ENCODE results near the gene CISD1. TPM values are rescaled to one million over a fixed set of nuclear protein-coding genes. Genes with fewer than 3 reads are reported as not detected.
A peak's percentile ranks its signal among the peaks of the same experiment; 100 is the strongest.
"Not testable (repeated sequence)": the region's sequence is repeated elsewhere in the genome, so short reads cannot be mapped to it uniquely, and the experiment has no call there.

Gene CISD1
- 1 to 10 TPM; 6.6 to 7.5 TPM for total RNA-seq
- total RNA-seq = 5.4 to 8.8 reads per million in 2 donors

DNA sequence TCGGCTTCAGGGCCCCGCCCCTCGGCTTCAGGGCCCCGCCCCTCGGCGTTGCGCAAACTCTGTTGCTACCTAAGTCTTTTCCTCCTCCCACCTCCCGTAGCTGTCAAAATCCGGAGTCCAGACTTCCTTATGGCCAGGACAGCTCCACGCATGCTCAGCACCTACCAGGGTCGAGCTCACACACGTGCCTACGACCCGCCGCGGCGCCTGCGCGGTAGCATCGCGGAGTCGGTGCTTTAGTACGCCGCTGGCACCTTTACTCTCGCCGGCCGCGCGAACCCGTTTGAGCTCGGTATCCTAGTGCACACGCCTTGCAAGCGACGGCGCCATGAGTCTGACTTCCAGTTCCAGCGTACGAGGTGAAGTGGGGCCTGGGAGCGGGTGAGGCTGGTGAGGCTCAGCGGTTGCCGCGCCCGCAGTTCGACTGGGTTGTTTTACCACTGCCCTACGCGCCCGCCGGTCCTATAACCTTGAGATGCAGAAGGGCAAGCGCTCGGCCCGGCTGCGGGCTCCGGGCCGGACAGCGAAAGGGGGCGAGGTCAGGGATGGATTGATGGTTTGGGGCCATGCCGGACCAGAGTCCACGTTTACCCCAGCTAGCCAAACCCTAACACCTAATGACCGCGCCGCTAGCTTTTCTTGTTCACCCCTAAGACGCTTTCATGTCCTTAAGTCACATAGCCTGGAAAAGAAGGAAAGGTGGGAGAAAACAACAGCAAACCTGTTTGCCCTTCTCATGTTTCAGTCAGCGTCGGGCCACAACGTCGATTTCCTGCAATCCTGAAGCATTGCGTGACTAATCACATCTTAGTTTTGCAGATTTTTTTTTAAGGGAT, at the start of gene CISD1:
Gene CISD1 (plus strand): TSS at position 217 of the 836 bp plus-strand sequence. CDS start 112 bp downstream, at position 329.
- peaks cover 26% of the 10 kb centered on the region for H3K4me1 Mint-ChIP-seq
- no peaks in the 10 kb centered on the region for H3K9me3 ChIP-seq (ENCODE audit: control insufficient read depth, low read length, poor library complexity, severe bottlenecking)
- DNase-seq = peak; percentile 85 to 91 (median 91)
- peak within 1 kb of the TSS; percentile 98 for H3K4me3 Mint-ChIP-seq
- no peaks in the 10 kb centered on the region for H3K27me3 Mint-ChIP-seq
- peak within 1 kb of the TSS; percentile 95 for H3K27ac Mint-ChIP-seq
- peak; percentile 71 for ATAC-seq
- peaks cover 3% of the 10 kb centered on the region for H3K36me3 Mint-ChIP-seq (ENCODE audit: low read depth)

DNA sequence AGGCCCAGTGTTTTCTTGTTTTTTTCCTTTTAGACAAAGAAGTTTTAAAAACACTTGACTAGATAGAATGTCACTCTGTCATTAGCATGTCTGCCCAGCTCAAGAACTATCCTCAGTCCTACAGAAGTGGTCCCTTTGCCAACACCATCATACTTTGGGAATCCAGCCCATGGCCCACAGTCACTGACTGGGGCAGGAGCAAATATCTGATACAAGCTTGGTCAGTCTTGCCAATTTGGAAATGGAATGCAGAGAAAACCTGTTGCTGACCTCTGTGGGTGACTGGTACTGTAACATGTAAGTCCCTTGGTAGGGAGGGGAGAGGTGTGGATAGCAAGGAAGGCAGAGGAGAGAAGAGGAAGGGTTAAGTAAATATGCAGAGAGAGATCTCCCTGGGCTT, 49.1 kb upstream of the CISD1 start:
- no peak for DNase-seq
- Mint-ChIP-seq H3K4me3 (no peak overlapping the region), H3K4me1 (peaks cover 6% of the 10 kb centered on the region), H3K27ac (no peak overlapping the region), H3K27me3 (no peaks in the 10 kb centered on the region), H3K36me3 (ENCODE audit: low read depth) (peaks cover 6% of the 10 kb centered on the region)
- no peak for ATAC-seq
- no peaks in the 10 kb centered on the region for H3K9me3 ChIP-seq (ENCODE audit: control insufficient read depth, low read length, poor library complexity, severe bottlenecking)

DNA sequence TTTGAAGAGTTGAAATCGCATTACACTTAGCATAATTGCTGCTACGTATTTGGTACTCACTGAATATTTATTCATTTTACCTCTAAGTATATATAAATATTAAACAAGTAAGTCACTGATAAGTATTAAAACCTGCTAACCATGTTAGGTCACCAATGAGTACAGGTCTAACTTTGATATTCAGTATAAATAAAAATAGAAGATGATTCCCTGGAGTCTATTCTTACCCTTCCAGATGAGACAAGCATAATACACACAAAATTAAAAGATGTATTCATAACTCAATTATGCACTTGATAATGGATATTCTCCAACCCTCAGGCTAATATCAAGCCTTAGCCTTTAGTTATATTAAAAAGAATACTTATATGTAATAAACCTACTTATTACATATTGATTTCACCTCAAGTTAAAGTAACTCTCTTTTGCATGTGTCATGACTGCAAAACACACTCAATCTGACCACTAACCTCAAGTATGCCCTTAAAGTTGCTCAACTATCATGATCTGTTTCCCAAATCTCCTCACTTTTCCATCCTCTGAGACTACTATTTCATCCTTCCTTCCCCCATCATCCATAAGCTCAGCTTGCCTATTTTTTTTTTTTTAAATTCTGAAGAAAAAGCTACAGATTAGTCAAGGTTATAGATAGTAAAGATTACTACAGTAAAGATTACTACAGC, 48.1 kb upstream of the CISD1 start:
- H3K27me3 Mint-ChIP-seq = no peaks in the 10 kb centered on the region
- DNase-seq (no peak), ATAC-seq (no peak)
- no peak overlapping the region for H3K4me3 Mint-ChIP-seq
- H3K27ac Mint-ChIP-seq = no peak overlapping the region
- H3K36me3 Mint-ChIP-seq (ENCODE audit: low read depth) = peaks cover 9% of the 10 kb centered on the region
- peaks cover 8% of the 10 kb centered on the region for H3K4me1 Mint-ChIP-seq
- H3K9me3 ChIP-seq (ENCODE audit: control insufficient read depth, low read length, poor library complexity, severe bottlenecking) = no peaks in the 10 kb centered on the region

GRCh38 chr10:58225654-58226053, 43.3 kb upstream of the CISD1 start:
- H3K4me1 Mint-ChIP-seq = peaks cover 7% of the 10 kb centered on the region
- DNase-seq = no peak
- no peak overlapping the region for H3K27ac Mint-ChIP-seq
- H3K27me3 Mint-ChIP-seq = no peaks in the 10 kb centered on the region
- H3K36me3 Mint-ChIP-seq (ENCODE audit: low read depth) = peaks cover 10% of the 10 kb centered on the region
- no peak overlapping the region for H3K4me3 Mint-ChIP-seq
- no peak for ATAC-seq
- no peaks in the 10 kb centered on the region for H3K9me3 ChIP-seq (ENCODE audit: control insufficient read depth, low read length, poor library complexity, severe bottlenecking)

DNA sequence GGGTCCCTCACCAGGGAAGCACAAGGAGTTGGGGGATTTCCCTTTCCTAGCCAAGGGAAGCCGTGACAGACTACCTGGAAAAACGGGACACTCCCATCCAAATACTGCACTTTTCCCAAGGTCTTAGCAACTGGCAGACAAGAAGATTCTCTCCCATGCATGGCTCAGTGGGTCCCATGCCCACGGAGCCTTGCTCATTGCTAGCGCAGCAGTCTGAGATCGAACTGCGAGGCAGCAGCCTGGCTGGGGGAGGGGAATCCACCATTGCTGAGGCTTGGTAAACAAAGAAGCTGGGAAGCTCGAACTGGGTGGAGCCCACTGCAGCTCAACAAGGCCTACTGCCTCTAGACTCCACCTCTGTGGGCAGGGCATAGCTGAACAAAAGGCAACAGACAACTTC, 39.1 kb upstream of the CISD1 start:
- DNase-seq; H3K27ac Mint-ChIP-seq; H3K9me3 ChIP-seq (ENCODE audit: control insufficient read depth, low read length, poor library complexity, severe bottlenecking); H3K4me3 Mint-ChIP-seq; H3K27me3 Mint-ChIP-seq; ATAC-seq: not testable (repeated sequence)
- Mint-ChIP-seq H3K36me3 (ENCODE audit: low read depth) (peaks cover 18% of the 10 kb centered on the region), H3K4me1 (peaks cover 12% of the 10 kb centered on the region)

DNA sequence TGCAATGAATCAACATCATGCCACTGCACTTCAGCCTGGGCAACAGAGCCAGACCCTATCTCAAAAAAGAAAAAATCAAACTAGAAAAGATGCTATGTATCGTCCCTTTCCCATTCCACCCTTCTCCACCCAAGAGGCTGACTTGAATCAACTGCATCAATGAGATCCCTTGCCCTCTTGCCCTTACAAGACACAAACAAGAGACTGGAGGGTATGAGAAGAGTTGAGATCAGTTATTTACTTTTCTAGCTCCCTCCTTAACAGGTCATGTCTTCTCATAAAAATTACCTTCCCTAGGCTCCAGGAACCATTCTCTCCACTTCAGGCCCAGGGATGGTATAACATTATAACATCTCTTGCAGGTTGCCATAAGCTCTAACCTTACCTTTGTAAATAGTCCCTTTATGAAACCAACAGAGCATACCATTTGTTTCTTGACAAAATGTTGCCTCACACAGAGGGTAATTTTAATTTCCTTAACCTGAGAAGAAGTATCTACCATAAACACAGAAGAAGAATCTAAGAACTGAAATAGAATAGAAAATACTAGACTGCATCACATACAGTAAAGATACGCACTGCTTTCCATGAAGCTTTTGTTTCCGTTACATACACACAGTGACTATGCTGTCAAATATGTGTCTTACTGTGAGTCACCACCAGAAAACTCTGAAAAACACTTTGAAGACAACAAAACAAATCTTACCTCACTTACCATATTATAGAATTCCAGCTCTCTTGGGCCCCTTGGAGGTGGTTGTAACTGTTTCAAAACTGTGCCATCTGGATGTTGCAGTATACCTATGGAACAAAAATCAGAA, 31.7 kb upstream of the CISD1 start:
- peaks cover 16% of the 10 kb centered on the region for H3K36me3 Mint-ChIP-seq (ENCODE audit: low read depth)
- ATAC-seq = no peak
- H3K9me3 ChIP-seq (ENCODE audit: control insufficient read depth, low read length, poor library complexity, severe bottlenecking) = no peaks in the 10 kb centered on the region
- no peaks in the 10 kb centered on the region for H3K27me3 Mint-ChIP-seq
- no peak overlapping the region for H3K27ac Mint-ChIP-seq
- peaks cover 30% of the 10 kb centered on the region for H3K4me1 Mint-ChIP-seq
- DNase-seq = no peak
- no peak overlapping the region for H3K4me3 Mint-ChIP-seq

- no peak overlapping the region for H3K4me3 Mint-ChIP-seq
- peaks cover 7% of the 10 kb centered on the region for H3K36me3 Mint-ChIP-seq (ENCODE audit: low read depth)
- H3K9me3 ChIP-seq (ENCODE audit: control insufficient read depth, low read length, poor library complexity, severe bottlenecking) = no peaks in the 10 kb centered on the region
- peaks cover 26% of the 10 kb centered on the region for H3K4me1 Mint-ChIP-seq
- ATAC-seq = no peak
- no peak for DNase-seq
- H3K27ac Mint-ChIP-seq = no peak overlapping the region
- H3K27me3 Mint-ChIP-seq = no peaks in the 10 kb centered on the region
Measured at GRCh38 chr10:58239561-58240169, 29.3 kb upstream of the CISD1 start.

- no peaks in the 10 kb centered on the region for H3K9me3 ChIP-seq (ENCODE audit: control insufficient read depth, low read length, poor library complexity, severe bottlenecking)
- Mint-ChIP-seq H3K27me3 (no peaks in the 10 kb centered on the region), H3K27ac (no peak overlapping the region), H3K4me1 (peaks cover 26% of the 10 kb centered on the region), H3K4me3 (no peak overlapping the region), H3K36me3 (ENCODE audit: low read depth) (peaks cover 4% of the 10 kb centered on the region)
- no peak for DNase-seq
- ATAC-seq = no peak
Measured at GRCh38 chr10:58240531-58240930, 28.4 kb upstream of the CISD1 start.

DNA sequence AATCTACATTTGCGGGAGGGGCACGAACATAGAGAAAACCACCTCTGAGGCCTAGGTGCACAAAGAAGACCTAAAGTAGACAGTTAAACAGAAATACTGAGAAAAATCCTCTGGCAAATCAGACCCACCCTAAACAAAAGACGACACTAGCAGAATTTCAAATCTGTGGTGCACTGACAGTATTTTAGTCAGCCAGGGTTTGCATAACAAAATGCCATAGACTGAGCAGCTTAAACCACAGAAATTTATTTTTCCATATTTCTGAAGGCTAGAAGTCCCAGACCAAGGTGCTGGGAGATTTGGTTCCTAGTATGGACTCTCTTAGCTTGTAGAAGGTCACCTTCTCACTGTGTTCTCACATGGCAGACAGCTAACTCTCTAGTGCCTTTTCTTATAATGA, 27.6 kb upstream of the CISD1 start:
- Mint-ChIP-seq H3K4me3 (no peak overlapping the region), H3K27ac (no peak overlapping the region), H3K27me3 (no peaks in the 10 kb centered on the region), H3K36me3 (ENCODE audit: low read depth) (peaks cover 4% of the 10 kb centered on the region), H3K4me1 (peaks cover 26% of the 10 kb centered on the region)
- DNase-seq = no peak
- no peak for ATAC-seq
- H3K9me3 ChIP-seq (ENCODE audit: control insufficient read depth, low read length, poor library complexity, severe bottlenecking) = no peaks in the 10 kb centered on the region

DNA sequence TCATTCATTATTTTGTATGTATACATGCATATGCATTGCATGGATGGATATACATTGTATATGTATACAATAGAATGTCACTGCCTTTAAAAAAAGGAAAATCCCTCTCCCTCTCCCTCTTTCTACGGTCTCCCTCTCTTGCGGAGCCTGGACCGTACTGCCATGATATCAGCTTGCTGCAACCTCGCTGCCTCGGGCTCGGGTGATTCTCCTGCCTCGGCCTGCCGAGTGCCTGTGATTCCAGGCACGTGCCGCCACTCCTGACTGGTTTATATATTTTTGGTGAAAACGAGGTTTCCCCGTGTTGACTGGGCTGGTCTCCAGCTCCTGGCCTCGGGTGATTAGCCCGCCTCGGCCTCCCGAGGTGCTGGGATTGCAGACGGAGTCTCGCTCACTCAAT, 25.7 kb upstream of the CISD1 start:
- ATAC-seq (no peak), DNase-seq (no peak)
- H3K27ac Mint-ChIP-seq = no peak overlapping the region
- no peaks in the 10 kb centered on the region for H3K36me3 Mint-ChIP-seq (ENCODE audit: low read depth)
- no peak overlapping the region for H3K4me3 Mint-ChIP-seq
- peaks cover 23% of the 10 kb centered on the region for H3K4me1 Mint-ChIP-seq
- H3K9me3 ChIP-seq (ENCODE audit: control insufficient read depth, low read length, poor library complexity, severe bottlenecking) = no peaks in the 10 kb centered on the region
- no peaks in the 10 kb centered on the region for H3K27me3 Mint-ChIP-seq

- not testable (repeated sequence) for ATAC-seq; H3K36me3 Mint-ChIP-seq (ENCODE audit: low read depth); H3K27ac Mint-ChIP-seq; DNase-seq; H3K9me3 ChIP-seq (ENCODE audit: control insufficient read depth, low read length, poor library complexity, severe bottlenecking); H3K4me3 Mint-ChIP-seq; H3K27me3 Mint-ChIP-seq
- peaks cover 23% of the 10 kb centered on the region for H3K4me1 Mint-ChIP-seq
Measured at GRCh38 chr10:58243801-58244200, 25.2 kb upstream of the CISD1 start.

DNA sequence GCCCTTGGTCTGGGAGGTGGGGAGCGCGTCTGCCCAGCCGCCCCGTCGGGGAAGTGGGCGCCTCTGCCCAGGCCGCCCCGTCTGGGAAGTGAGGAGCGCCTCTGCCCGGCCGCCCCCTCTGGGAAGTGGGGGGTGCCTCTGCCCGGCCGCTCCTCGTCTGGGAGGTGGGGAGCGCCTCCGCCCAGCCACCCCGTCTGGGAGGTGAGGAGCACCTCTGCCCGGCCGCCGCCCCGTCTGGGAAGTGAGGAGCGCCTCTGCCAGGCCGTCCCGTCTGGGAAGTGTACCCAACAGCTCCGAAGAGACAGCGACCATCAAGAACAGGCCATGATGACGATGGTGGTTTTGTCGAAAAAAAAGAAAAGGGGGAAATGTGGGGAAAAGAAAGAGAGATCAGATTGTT, 24.7 kb upstream of the CISD1 start:
- peaks cover 22% of the 10 kb centered on the region for H3K4me1 Mint-ChIP-seq
- not testable (repeated sequence) for ATAC-seq; H3K9me3 ChIP-seq (ENCODE audit: control insufficient read depth, low read length, poor library complexity, severe bottlenecking); H3K27ac Mint-ChIP-seq; DNase-seq; H3K36me3 Mint-ChIP-seq (ENCODE audit: low read depth); H3K27me3 Mint-ChIP-seq; H3K4me3 Mint-ChIP-seq

DNA sequence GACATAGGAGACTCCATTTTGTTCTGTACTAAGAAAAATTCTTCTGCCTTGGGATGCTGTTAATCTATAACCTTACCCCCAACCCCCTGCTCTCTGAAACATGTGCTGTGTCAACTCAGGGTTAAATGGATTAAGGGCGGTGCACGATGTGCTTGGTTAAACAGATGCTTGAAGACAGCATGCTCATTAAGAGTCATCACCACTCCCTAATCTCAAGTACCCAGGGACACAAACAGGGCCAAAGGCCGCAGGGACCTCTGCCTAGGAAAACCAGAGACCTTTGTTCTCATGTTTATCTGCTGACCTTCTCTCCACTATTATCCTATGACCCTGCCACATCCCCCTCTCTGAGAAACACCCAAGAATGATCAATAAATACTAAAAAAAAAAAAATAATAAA, 24.3 kb upstream of the CISD1 start:
- peaks cover 19% of the 10 kb centered on the region for H3K4me1 Mint-ChIP-seq
- not testable (repeated sequence) for H3K4me3 Mint-ChIP-seq; ATAC-seq; DNase-seq; H3K27ac Mint-ChIP-seq; H3K27me3 Mint-ChIP-seq; H3K9me3 ChIP-seq (ENCODE audit: control insufficient read depth, low read length, poor library complexity, severe bottlenecking); H3K36me3 Mint-ChIP-seq (ENCODE audit: low read depth)
